SU-DHL-6 (cell line): ENCODE data around the gene CH25H.

ENCODE experiments used
- H2AFZ ChIP-seq: fragments of 200-600 bp; sonication (generic); 2 replicates; pipeline ENCODE4 v1.6.1; 2014; ENCODE audit warnings: low read depth, mild to moderate bottlenecking, moderate library complexity, mixed read lengths, antibody characterized with exemption, low read length; ENCODE audit not compliant: severe bottlenecking
- H3F3A ChIP-seq: fragments of 200-600 bp; shearing (Covaris generic); 2 replicates; pipeline ENCODE4 v1.6.0; 2016; ENCODE audit warnings: antibody characterized with exemption, mild to moderate bottlenecking; ENCODE audit not compliant: insufficient read depth
- H3K27ac ChIP-seq: fragments of 200-600 bp; sonication (generic); 2 replicates; pipeline ENCODE4 v1.5.1; 2016; ENCODE audit warnings: low read depth, mild to moderate bottlenecking, low read length, moderate library complexity, mixed read lengths
- H3K27me3 ChIP-seq: fragments of 200-600 bp; sonication (generic), shearing (Covaris generic); 2 replicates; pipeline ENCODE4 v1.6.0; 2014; ENCODE audit warnings: mild to moderate bottlenecking, low read length
- H3K36me3 ChIP-seq: fragments of 200-600 bp; sonication (generic); 2 replicates; pipeline ENCODE4 v1.6.1; 2014; ENCODE audit warnings: mild to moderate bottlenecking, low read length, mixed read lengths
- H3K4me2 ChIP-seq: fragments of 300-600, 200-600 bp; shearing (Covaris generic), sonication (generic); 2 replicates; pipeline ENCODE4 v1.6.0; 2014; ENCODE audit warnings: low read length, low read depth, mild to moderate bottlenecking; ENCODE audit not compliant: poor library complexity, severe bottlenecking
- H3K4me3 ChIP-seq: fragments of 200-600 bp; sonication (generic); 2 replicates; pipeline ENCODE4 v1.5.1; 2014; ENCODE audit warnings: antibody characterized with exemption, low read length, mild to moderate bottlenecking, mixed read lengths; ENCODE audit not compliant: insufficient read depth, poor library complexity, severe bottlenecking
- H3K79me2 ChIP-seq: fragments of 200-600 bp; sonication (generic); 2 replicates; pipeline ENCODE4 v1.6.1; 2014; ENCODE audit warnings: mild to moderate bottlenecking, low read length, moderate library complexity; ENCODE audit not compliant: insufficient read depth
- H3K9ac ChIP-seq: fragments of 200-600 bp; sonication (generic); 2 replicates; pipeline ENCODE4 v1.7.0; 2014; ENCODE audit warnings: mild to moderate bottlenecking, low read length
- H3K9me2 ChIP-seq: fragments of 200-600 bp; sonication (generic); replicated peaks from 2 replicates; pipeline ENCODE4 v1.6.1; 2014; ENCODE audit warnings: low read length; ENCODE audit not compliant: insufficient read depth
- H3K9me3 ChIP-seq: fragments of 200-600 bp; sonication (generic); 2 replicates; pipeline ENCODE4 v1.6.1; 2014; ENCODE audit warnings: low read length, mixed read lengths; ENCODE audit not compliant: insufficient read depth
- H4K20me1 ChIP-seq: fragments of 200-600 bp; sonication (generic); 2 replicates; pipeline ENCODE4 v1.6.1; 2014; ENCODE audit warnings: low read depth, mild to moderate bottlenecking, antibody characterized with exemption, low read length, moderate library complexity, mixed read lengths
- CTCF ChIP-seq: fragments of 200-600 bp; sonication (generic); IDR thresholded peaks from one replicate; pipeline ENCODE4 v1.5.1; 2017; ENCODE audit warnings: antibody characterized with exemption, mild to moderate bottlenecking, low read length, moderate library complexity; ENCODE audit not compliant: insufficient read depth, poor library complexity, severe bottlenecking
- EZH2phosphoT487 ChIP-seq: fragments of 200-600 bp; sonication (generic), shearing (Covaris generic); conservative IDR thresholded peaks from 2 replicates; pipeline ENCODE4 v1.6.1; 2018; ENCODE audit warnings: mild to moderate bottlenecking, antibody characterized with exemption, low read length, moderate library complexity, mixed read lengths

Gene CH25H

GRCh38 chr10:89217057-89217990, 10.2 kb upstream of the CH25H start:
- peak overlapping the region; percentile 25; the same call in 1 of the 2 replicates for H3K27ac ChIP-seq
- no peaks in the 10 kb centered on the region for H4K20me1 ChIP-seq
- no peaks in the 10 kb centered on the region for H3K27me3 ChIP-seq
- TF ChIP-seq EZH2phosphoT487 = no peak
- TF ChIP-seq CTCF = peak; percentile 84
- H3K79me2 ChIP-seq = no peaks in the 10 kb centered on the region
- no peaks in the 10 kb centered on the region for H3K9me3 ChIP-seq
- no peaks in the 10 kb centered on the region for H3K36me3 ChIP-seq
- peak overlapping the region; percentile 61 for H2AFZ ChIP-seq
- peak overlapping the region; percentile 16 for H3K4me2 ChIP-seq
- H3K9me2 ChIP-seq = no peaks in the 10 kb centered on the region
- no peak overlapping the region for H3K4me3 ChIP-seq
- peaks cover 7% of the 10 kb centered on the region; the same call in 1 of the 2 replicates for H3F3A ChIP-seq
- no peak overlapping the region for H3K9ac ChIP-seq

DNA sequence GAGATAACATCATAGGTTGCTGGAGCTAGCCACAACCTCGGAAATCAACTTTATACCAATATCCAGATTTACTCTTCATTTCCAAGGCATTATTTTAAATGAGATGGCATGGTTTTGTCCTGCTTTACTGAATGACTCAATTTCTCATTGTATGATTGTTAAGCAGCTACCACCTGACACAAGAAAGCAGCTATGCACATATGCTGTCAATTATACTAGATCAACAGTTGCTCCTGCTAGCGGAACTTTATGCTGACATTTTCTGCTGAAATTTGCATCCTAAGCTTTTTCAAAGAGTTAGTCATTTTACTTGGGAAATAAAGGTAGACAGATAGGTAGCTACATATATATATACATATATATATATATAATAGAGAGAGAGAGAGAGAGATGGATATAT, 8.9 kb upstream of the CH25H start:
- TF ChIP-seq CTCF = no peak
- TF ChIP-seq EZH2phosphoT487 = no peak
- H3K4me2 ChIP-seq = no peak overlapping the region
- no peak overlapping the region for H3K9ac ChIP-seq
- no peaks in the 10 kb centered on the region for H3K9me2 ChIP-seq
- no peak overlapping the region for H3K4me3 ChIP-seq
- no peak overlapping the region for H3K27ac ChIP-seq
- H3K79me2 ChIP-seq = no peaks in the 10 kb centered on the region
- H4K20me1 ChIP-seq = no peaks in the 10 kb centered on the region
- H3K9me3 ChIP-seq = no peaks in the 10 kb centered on the region
- peaks cover 7% of the 10 kb centered on the region; the same call in 1 of the 2 replicates for H3F3A ChIP-seq
- no peak overlapping the region for H2AFZ ChIP-seq
- no peaks in the 10 kb centered on the region for H3K36me3 ChIP-seq
- no peaks in the 10 kb centered on the region for H3K27me3 ChIP-seq

DNA sequence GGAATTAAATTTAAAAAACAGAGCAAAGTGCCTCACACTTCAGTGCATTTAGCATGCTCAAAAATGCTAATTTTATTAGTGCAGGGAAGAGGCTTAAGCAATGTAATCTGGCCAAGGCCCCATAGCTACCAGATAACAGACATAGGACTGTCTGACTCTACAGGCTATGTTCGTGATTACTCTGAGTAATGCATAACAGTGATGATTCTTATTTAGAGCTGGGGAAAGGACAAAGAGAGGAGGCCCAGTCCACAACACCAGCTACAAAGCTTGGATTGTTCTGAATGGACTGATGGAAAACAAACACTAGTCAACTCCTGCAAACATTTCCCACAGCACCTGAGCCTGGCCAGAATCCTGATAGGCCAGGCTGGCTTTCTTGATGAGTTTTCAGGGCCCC, 8.4 kb upstream of the CH25H start:
- H2AFZ ChIP-seq = no peak overlapping the region
- TF ChIP-seq CTCF (no peak), EZH2phosphoT487 (no peak)
- H4K20me1 ChIP-seq = no peaks in the 10 kb centered on the region
- H3K9me2 ChIP-seq = no peaks in the 10 kb centered on the region
- no peak overlapping the region for H3K27ac ChIP-seq
- H3K79me2 ChIP-seq = no peaks in the 10 kb centered on the region
- no peaks in the 10 kb centered on the region for H3K9me3 ChIP-seq
- no peak overlapping the region for H3K9ac ChIP-seq
- H3F3A ChIP-seq = peaks cover 7% of the 10 kb centered on the region; the same call in 1 of the 2 replicates
- H3K36me3 ChIP-seq = no peaks in the 10 kb centered on the region
- no peak overlapping the region for H3K4me3 ChIP-seq
- H3K27me3 ChIP-seq = no peaks in the 10 kb centered on the region
- H3K4me2 ChIP-seq = no peak overlapping the region
